Choroid plexus epithelial cell (primary cell): Measurements from ENCODE around the gene APH1A.

Experiments
- DNase-seq: peaks from one replicate; pipeline ENCODE4 v3.0.0-alpha.2; 2010; ENCODE audit warnings: low read depth
- H3K4me3 ChIP-seq: 2 replicates; pipeline ENCODE4 v1.5.1; 2011; ENCODE audit warnings: low read depth, mild to moderate bottlenecking, control low read depth, low read length, moderate library complexity
- TF ChIP-seq, protein P1 (sequence below): conservative IDR thresholded peaks from 2 replicates; pipeline ENCODE4 v1.5.1; 2011; ENCODE audit warnings: low read depth, mild to moderate bottlenecking, control low read depth, inconsistent platforms, low read length, moderate library complexity

The APH1A gene

DNA sequence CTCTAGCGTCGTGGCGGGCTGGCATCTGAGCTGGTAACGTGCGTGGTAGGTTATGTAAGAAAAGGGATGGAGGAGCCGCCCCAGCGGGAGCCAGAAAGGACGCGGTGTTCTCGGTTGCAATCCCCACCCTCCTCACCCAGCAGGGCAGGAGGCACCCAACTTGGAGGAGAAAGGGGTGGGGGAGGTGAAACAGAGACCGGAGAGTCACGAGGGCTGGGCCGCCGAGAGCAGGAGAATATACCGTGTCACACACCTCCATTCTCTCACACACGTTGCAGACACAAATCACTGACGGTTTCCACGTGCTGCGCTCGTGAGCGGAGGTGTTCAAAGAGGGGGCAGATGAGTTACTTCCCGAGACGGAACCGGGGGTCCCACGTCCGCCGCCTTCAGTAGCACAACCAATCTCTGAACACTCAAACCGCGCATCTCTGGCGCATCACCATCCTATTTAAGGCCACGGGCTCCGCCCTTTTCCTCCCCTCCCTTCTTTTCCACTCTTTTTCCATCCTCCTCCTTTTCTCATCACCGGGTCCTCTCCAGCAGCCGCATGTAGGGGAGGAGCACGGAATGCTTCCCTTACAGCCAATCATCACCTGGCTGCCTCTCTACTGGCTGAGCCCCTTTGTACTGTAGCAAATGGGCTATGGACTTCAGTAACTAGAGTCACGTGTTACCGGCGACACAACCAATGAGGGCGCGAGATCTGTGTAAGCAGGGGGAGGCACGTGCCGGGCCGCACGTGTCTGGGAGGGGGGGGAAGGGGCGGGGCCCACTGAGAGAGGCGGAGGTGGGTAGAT lies 13.1 kb upstream of the APH1A start, which contains the start of gene CIART:
Gene CIART (plus strand): TSS at position 797 of the 800 bp plus-strand sequence. CDS start 714 bp downstream, outside the sequence.
- peak within 1 kb of the TSS; percentile 63 for H3K4me3 ChIP-seq
- TF ChIP-seq, protein P1, sequence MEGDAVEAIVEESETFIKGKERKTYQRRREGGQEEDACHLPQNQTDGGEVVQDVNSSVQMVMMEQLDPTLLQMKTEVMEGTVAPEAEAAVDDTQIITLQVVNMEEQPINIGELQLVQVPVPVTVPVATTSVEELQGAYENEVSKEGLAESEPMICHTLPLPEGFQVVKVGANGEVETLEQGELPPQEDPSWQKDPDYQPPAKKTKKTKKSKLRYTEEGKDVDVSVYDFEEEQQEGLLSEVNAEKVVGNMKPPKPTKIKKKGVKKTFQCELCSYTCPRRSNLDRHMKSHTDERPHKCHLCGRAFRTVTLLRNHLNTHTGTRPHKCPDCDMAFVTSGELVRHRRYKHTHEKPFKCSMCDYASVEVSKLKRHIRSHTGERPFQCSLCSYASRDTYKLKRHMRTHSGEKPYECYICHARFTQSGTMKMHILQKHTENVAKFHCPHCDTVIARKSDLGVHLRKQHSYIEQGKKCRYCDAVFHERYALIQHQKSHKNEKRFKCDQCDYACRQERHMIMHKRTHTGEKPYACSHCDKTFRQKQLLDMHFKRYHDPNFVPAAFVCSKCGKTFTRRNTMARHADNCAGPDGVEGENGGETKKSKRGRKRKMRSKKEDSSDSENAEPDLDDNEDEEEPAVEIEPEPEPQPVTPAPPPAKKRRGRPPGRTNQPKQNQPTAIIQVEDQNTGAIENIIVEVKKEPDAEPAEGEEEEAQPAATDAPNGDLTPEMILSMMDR, result no peak
- peak; percentile 99 for DNase-seq

DNA sequence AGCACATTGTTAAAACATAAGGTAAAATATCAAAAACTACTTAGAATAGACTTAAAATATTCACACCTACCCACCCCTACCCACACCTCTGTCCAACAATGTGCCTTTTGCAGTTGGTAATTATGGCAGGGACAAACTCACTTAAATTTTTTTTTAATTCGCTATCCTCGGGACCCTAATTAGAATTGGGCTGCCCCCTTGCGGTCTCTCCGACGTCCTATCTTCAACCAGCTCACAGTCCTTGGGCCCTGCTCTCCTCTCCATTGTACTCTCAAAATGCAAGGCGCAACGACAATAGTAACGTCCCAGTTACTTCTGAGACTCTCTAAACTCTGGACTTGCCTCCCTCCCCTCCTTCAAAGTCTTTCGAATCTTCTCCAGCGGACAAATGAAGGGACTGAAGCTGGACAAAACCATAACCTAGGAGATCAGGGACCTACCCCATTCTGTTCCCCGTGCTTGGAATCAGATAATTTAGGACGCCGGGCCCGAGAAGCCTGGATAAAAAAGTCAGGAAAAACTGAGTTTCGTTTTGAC lies 12.5 kb upstream of the APH1A start:
- peak; percentile 80 for DNase-seq
- peak overlapping the region; percentile 63 for H3K4me3 ChIP-seq
- TF ChIP-seq, protein P1, result peak; percentile 84

DNA sequence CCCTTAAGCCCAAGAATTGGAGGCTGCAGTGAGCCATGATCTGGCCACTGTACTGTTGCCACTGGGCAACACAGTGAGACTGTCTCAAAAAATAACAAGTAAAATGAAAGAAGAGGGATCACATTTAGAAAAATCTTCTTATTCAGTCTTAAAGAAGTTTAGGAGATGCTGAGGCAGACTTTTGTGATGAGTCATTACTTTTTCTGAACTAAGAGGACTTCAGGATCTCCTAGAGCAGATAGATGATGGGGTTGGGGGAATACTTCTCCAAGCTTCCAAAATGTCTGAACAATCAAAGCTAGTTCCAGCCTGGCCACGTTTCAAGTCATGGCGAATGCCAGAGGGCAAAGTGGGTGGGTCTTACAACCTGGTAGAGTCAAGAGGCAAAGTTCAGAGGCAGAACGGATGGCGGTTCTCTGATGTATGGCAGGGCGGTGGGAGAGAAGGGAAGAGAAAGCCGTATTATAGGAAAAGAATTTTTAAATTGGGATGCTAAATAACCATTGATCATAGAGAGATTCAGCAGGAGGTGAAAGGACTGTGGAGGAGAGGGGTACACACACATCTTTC lies 11.4 kb upstream of the APH1A start:
- TF ChIP-seq, protein P1, result no peak
- no peak for DNase-seq
- H3K4me3 ChIP-seq, result no peak overlapping the region

DNA sequence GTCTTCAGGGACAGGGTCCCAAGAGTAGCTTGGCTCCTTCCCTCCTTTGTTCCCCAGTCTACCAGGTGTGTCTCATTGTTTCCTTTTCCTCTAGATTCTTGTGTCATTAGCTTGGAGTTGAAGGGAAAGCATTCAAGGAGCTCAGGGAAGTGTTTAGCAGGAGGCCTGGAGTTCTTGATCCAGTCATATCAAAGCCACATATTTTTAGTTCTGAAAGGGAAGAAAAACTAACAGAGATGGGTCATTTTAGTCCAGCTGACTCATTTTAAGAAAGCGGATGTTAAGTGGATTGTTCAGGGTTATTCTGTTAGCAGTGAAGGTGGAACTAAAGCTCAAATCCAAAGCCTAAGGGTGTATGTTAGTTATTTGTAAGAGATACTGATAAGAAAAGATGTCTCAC lies 4.5 kb upstream of the APH1A start:
- DNase-seq, result no peak
- peak overlapping the region; percentile 56 for H3K4me3 ChIP-seq
- TF ChIP-seq, protein P1, result no peak

DNA sequence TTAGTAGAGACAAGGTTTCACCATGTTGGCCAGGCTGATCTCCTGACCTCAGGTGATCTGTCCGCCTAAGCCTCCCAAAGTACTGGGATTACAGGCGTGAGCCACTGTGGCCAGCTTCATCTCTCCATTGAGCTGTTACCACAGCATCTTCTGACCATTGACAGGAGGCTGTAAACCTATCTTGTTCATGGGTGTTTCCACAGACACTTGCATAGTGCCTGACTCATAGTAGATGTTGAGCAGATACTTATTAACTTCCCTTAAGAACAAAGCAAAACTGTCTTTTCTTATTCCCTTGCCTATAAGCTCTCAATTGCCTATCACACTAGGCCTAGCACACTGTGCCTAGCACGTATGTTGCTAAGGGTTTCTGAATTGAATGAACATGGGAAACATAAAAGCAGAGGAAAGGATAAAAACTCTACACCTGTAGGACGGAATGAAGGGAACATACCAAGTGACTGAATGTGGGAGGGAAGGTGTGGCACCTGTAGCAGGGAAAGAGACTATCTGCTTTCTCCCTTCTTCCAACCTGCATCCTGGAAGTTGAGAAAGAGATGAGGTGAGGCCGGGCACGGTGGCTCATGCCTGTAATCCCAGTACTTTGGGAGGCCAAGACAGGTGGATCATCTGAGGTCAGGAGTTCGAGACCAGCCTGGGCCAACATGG lies 2.6 kb upstream of the APH1A start:
- DNase-seq, result no peak
- TF ChIP-seq, protein P1, result no peak
- no peak overlapping the region for H3K4me3 ChIP-seq

DNA sequence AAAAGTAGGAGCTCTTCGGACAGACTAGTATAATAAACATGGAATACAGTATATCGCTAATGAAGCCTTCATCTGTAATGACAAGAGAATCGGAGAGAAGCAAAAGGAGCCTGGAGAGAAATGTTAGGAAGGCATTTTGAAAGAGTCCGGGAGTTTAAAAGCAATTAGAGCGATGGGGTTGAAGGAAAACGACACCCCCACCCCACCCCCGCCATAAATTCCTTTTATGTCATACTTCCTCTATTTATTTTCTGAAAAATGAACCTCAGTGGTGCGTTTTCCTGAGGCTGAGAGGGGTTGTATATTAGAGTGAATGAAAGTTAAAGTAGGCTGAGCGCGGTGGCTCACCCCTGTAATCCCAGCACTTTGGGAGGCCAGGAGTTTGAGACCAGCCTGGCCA lies 635 bp upstream of the APH1A start:
- TF ChIP-seq, protein P1, result no peak
- H3K4me3 ChIP-seq, result peak overlapping the region; percentile 76
- DNase-seq, result no peak
